GM12892 (cell line): Measurements from ENCODE around the gene OR51T1.

ENCODE experiments used
- POLR2AphosphoS5 ChIP-seq: IDR thresholded peaks from 2 replicates; pipeline ENCODE4 v1.6.1; 2011; ENCODE audit warnings: low read depth, low read length, control low read depth
- TAF1 ChIP-seq: IDR thresholded peaks from 2 replicates; pipeline ENCODE4 v1.6.1; 2011; ENCODE audit warnings: low read depth, mild to moderate bottlenecking, control low read depth, low read length, borderline replicate concordance

DNA sequence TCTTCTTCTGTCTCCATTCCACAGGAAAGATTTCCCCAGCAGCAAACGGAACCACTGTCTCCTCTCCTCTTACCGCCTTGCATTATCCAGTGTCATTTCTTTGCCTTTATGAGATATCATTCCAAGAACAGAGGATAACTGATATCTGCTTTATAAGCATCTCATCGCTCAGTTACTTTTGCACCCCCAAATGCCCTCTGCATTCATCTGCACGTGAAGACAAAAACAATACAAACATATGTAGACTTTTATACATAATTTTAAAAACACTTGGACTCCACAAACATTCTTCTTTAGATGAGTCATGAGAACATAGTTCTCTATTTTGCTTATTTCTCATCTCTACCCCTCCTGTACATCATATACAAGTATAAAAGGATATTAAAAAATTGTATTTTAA, 512 bp upstream of the OR51T1 start:
- TF ChIP-seq TAF1, result no peak
- TF ChIP-seq POLR2AphosphoS5, result no peak
